ENCODE data around the gene GPR39. TPM values are rescaled to one million over a fixed set of nuclear protein-coding genes. Genes with fewer than 3 reads are reported as not detected.

The GPR39 gene
- total RNA-seq, 1 donor from 2014 or later: not detected

- intact Hi-C loops (cut with micrococcal nuclease): no loop called here
- Mint-ChIP-seq H3K36me3 (ENCODE audit: low read depth) (no peaks in the 10 kb centered on the region), H3K27me3 (ENCODE audit: insufficient read depth) (no peaks in the 10 kb centered on the region), H3K4me3 (no peak overlapping the region), H3K4me1 (ENCODE audit: low read depth) (no peaks in the 10 kb centered on the region), H3K9me3 (peaks cover 8% of the 10 kb centered on the region), H3K27ac (no peak overlapping the region)
- no peak for DNase-seq (ENCODE audit: low spot score)
These were observed 22.1 kb downstream of the GPR39 start for GRCh38 chr2:132438691-132439090.

- H3K4me3 Mint-ChIP-seq: no peak overlapping the region
- no peak for DNase-seq (ENCODE audit: low spot score)
- peaks cover 8% of the 10 kb centered on the region for H3K9me3 Mint-ChIP-seq
- H3K27me3 Mint-ChIP-seq (ENCODE audit: insufficient read depth): no peaks in the 10 kb centered on the region
- intact Hi-C loops (cut with micrococcal nuclease): no loop called here
- H3K27ac Mint-ChIP-seq: no peak overlapping the region
- H3K36me3 Mint-ChIP-seq (ENCODE audit: low read depth): no peaks in the 10 kb centered on the region
- H3K4me1 Mint-ChIP-seq (ENCODE audit: low read depth): no peaks in the 10 kb centered on the region
These were observed 23.2 kb downstream of the GPR39 start for GRCh38 chr2:132439703-132440398.

GRCh38 chr2:132441051-132441450, 24.4 kb downstream of the GPR39 start:
- H3K9me3 Mint-ChIP-seq: peaks cover 4% of the 10 kb centered on the region
- no peak overlapping the region for H3K27ac Mint-ChIP-seq
- peaks cover 3% of the 10 kb centered on the region for H3K27me3 Mint-ChIP-seq (ENCODE audit: insufficient read depth)
- no peak overlapping the region for H3K4me3 Mint-ChIP-seq
- no peaks in the 10 kb centered on the region for H3K4me1 Mint-ChIP-seq (ENCODE audit: low read depth)
- no peaks in the 10 kb centered on the region for H3K36me3 Mint-ChIP-seq (ENCODE audit: low read depth)
- intact Hi-C loops (cut with micrococcal nuclease): no loop called here
- DNase-seq (ENCODE audit: low spot score): no peak

GRCh38 chr2:132442278-132442677, 25.7 kb downstream of the GPR39 start:
- no peaks in the 10 kb centered on the region for H3K9me3 Mint-ChIP-seq
- intact Hi-C loops (cut with micrococcal nuclease): no loop called here
- peaks cover 3% of the 10 kb centered on the region for H3K27me3 Mint-ChIP-seq (ENCODE audit: insufficient read depth)
- no peak overlapping the region for H3K27ac Mint-ChIP-seq
- no peak overlapping the region for H3K4me3 Mint-ChIP-seq
- no peaks in the 10 kb centered on the region for H3K4me1 Mint-ChIP-seq (ENCODE audit: low read depth)
- H3K36me3 Mint-ChIP-seq (ENCODE audit: low read depth): no peaks in the 10 kb centered on the region
- no peak for DNase-seq (ENCODE audit: low spot score)

- Mint-ChIP-seq H3K36me3 (ENCODE audit: low read depth) (no peaks in the 10 kb centered on the region), H3K4me3 (no peak overlapping the region), H3K27me3 (ENCODE audit: insufficient read depth) (peaks cover 3% of the 10 kb centered on the region)
These were observed 26.5 kb downstream of the GPR39 start for GRCh38 chr2:132443106-132443505.

GRCh38 chr2:132446444-132446843, 29.8 kb downstream of the GPR39 start:
- H3K4me1 Mint-ChIP-seq (ENCODE audit: low read depth): no peaks in the 10 kb centered on the region
- DNase-seq (ENCODE audit: low spot score): no peak
- H3K27me3 Mint-ChIP-seq (ENCODE audit: insufficient read depth): peaks cover 3% of the 10 kb centered on the region
- H3K27ac Mint-ChIP-seq: no peak overlapping the region
- no peak overlapping the region for H3K4me3 Mint-ChIP-seq
- no peaks in the 10 kb centered on the region for H3K9me3 Mint-ChIP-seq
- intact Hi-C loops (cut with micrococcal nuclease): no loop called here
- no peaks in the 10 kb centered on the region for H3K36me3 Mint-ChIP-seq (ENCODE audit: low read depth)

More at GRCh38 chr2:132443106-132443505, 26.5 kb downstream of the GPR39 start:
- Mint-ChIP-seq H3K4me1 (ENCODE audit: low read depth) (no peaks in the 10 kb centered on the region), H3K9me3 (no peaks in the 10 kb centered on the region), H3K27ac (no peak overlapping the region)
- intact Hi-C loops (cut with micrococcal nuclease): no loop called here
- no peak for DNase-seq (ENCODE audit: low spot score)

- no peaks in the 10 kb centered on the region for H3K4me1 Mint-ChIP-seq (ENCODE audit: low read depth)
- H3K9me3 Mint-ChIP-seq: peaks cover 11% of the 10 kb centered on the region
- H3K36me3 Mint-ChIP-seq (ENCODE audit: low read depth): no peaks in the 10 kb centered on the region
- intact Hi-C loops (cut with micrococcal nuclease): no loop called here
- peaks cover 3% of the 10 kb centered on the region for H3K27me3 Mint-ChIP-seq (ENCODE audit: insufficient read depth)
- no peak overlapping the region for H3K27ac Mint-ChIP-seq
- no peak for DNase-seq (ENCODE audit: low spot score)
- H3K4me3 Mint-ChIP-seq: no peak overlapping the region
These were observed 31.7 kb downstream of the GPR39 start for GRCh38 chr2:132448331-132448730.

GRCh38 chr2:132448771-132449170, 32.2 kb downstream of the GPR39 start:
- intact Hi-C loops (cut with micrococcal nuclease): no loop called here
- Mint-ChIP-seq H3K36me3 (ENCODE audit: low read depth) (no peaks in the 10 kb centered on the region), H3K27me3 (ENCODE audit: insufficient read depth) (peaks cover 3% of the 10 kb centered on the region), H3K27ac (no peak overlapping the region), H3K4me1 (ENCODE audit: low read depth) (no peaks in the 10 kb centered on the region), H3K4me3 (no peak overlapping the region), H3K9me3 (peaks cover 14% of the 10 kb centered on the region)
- DNase-seq (ENCODE audit: low spot score): no peak

GRCh38 chr2:132449868-132450267, 33.3 kb downstream of the GPR39 start:
- H3K4me3 Mint-ChIP-seq: no peak overlapping the region
- H3K27me3 Mint-ChIP-seq (ENCODE audit: insufficient read depth): peaks cover 3% of the 10 kb centered on the region
- no peaks in the 10 kb centered on the region for H3K36me3 Mint-ChIP-seq (ENCODE audit: low read depth)
- no peaks in the 10 kb centered on the region for H3K4me1 Mint-ChIP-seq (ENCODE audit: low read depth)
- intact Hi-C loops (cut with micrococcal nuclease): no loop called here
- no peak overlapping the region for H3K27ac Mint-ChIP-seq
- peaks cover 18% of the 10 kb centered on the region for H3K9me3 Mint-ChIP-seq
- no peak for DNase-seq (ENCODE audit: low spot score)

- no peaks in the 10 kb centered on the region for H3K4me1 Mint-ChIP-seq (ENCODE audit: low read depth)
- DNase-seq (ENCODE audit: low spot score): no peak
- H3K36me3 Mint-ChIP-seq (ENCODE audit: low read depth): no peaks in the 10 kb centered on the region
- no peaks in the 10 kb centered on the region for H3K27me3 Mint-ChIP-seq (ENCODE audit: insufficient read depth)
- intact Hi-C loops (cut with micrococcal nuclease): no loop called here
- H3K4me3 Mint-ChIP-seq: no peak overlapping the region
- H3K9me3 Mint-ChIP-seq: peaks cover 31% of the 10 kb centered on the region
- H3K27ac Mint-ChIP-seq: no peak overlapping the region
These were observed 44.2 kb downstream of the GPR39 start for GRCh38 chr2:132460781-132461180.

- no peaks in the 10 kb centered on the region for H3K27me3 Mint-ChIP-seq (ENCODE audit: insufficient read depth)
- no peak for DNase-seq (ENCODE audit: low spot score)
- peaks cover 41% of the 10 kb centered on the region for H3K9me3 Mint-ChIP-seq
- no peak overlapping the region for H3K27ac Mint-ChIP-seq
- no peak overlapping the region for H3K4me3 Mint-ChIP-seq
- no peaks in the 10 kb centered on the region for H3K36me3 Mint-ChIP-seq (ENCODE audit: low read depth)
- intact Hi-C loops (cut with micrococcal nuclease): no loop called here
- H3K4me1 Mint-ChIP-seq (ENCODE audit: low read depth): no peaks in the 10 kb centered on the region
These were observed 45.6 kb downstream of the GPR39 start for GRCh38 chr2:132462236-132462635.

- Mint-ChIP-seq H3K27ac (no peak overlapping the region), H3K4me3 (no peak overlapping the region), H3K27me3 (ENCODE audit: insufficient read depth) (no peaks in the 10 kb centered on the region), H3K36me3 (ENCODE audit: low read depth) (no peaks in the 10 kb centered on the region), H3K9me3 (peaks cover 37% of the 10 kb centered on the region), H3K4me1 (ENCODE audit: low read depth) (no peaks in the 10 kb centered on the region)
- no peak for DNase-seq (ENCODE audit: low spot score)
- intact Hi-C loops (cut with micrococcal nuclease): no loop called here
These were observed 47.1 kb downstream of the GPR39 start for GRCh38 chr2:132463719-132464118.

GRCh38 chr2:132465917-132466316, 49.3 kb downstream of the GPR39 start:
- no peaks in the 10 kb centered on the region for H3K4me1 Mint-ChIP-seq (ENCODE audit: low read depth)
- DNase-seq (ENCODE audit: low spot score): no peak
- intact Hi-C loops (cut with micrococcal nuclease): no loop called here
- no peak overlapping the region for H3K27ac Mint-ChIP-seq
- no peak overlapping the region for H3K4me3 Mint-ChIP-seq
- peaks cover 32% of the 10 kb centered on the region for H3K9me3 Mint-ChIP-seq
- H3K27me3 Mint-ChIP-seq (ENCODE audit: insufficient read depth): no peaks in the 10 kb centered on the region
- no peaks in the 10 kb centered on the region for H3K36me3 Mint-ChIP-seq (ENCODE audit: low read depth)

All from activated T-helper 1 cell treated with anti-CD3 and anti-CD28 coated beads, Interleukin-12 subunit alpha, Interleukin-12 subunit beta, Interleukin-2, Interleukin-4 antibody, amounts not matched to agents 30 ng/mL and 10 ng/mL and 1 ng/mL, durations not matched to agents 14 hours and 24 hours and 36 hours (primary cell).